Prostate gland (tissue), 2 donors: ENCODE data around the gene APAF1. TPM values are rescaled to one million over a fixed set of nuclear protein-coding genes. Genes with fewer than 3 reads are reported as not detected.

Source experiments
- DNase-seq: peaks from one replicate; pipeline ENCODE4 v3.0.0-alpha.2; 2019; ENCODE audit warnings: low spot score
- H3K27ac ChIP-seq, 2 donors: fragments of 200-600 bp; sonication (generic); 2 replicates each; pipeline ENCODE4 v1.5.1; 2017 to 2019
- H3K27me3 ChIP-seq: fragments of 200-600 bp; sonication (generic); replicated peaks from 2 replicates; pipeline ENCODE4 v1.5.1; 2019; ENCODE audit not compliant: insufficient read depth
- H3K36me3 ChIP-seq, 2 donors: fragments of 200-600 bp; sonication (generic); 1 replicate in 1 of 2; 2 replicates in 1 of 2; pipeline versions ENCODE4 v1.5.1 to v1.8.1; 2017 to 2019
- H3K4me1 ChIP-seq: fragments of 200-600 bp; sonication (generic); replicated peaks from 2 replicates; pipeline ENCODE4 v1.5.1; 2019
- H3K4me3 ChIP-seq, 2 donors: fragments of 200-600 bp; sonication (generic); 2 replicates each; pipeline ENCODE4 v1.5.1; 2017 to 2019
- H3K9me3 ChIP-seq: fragments of 200-600 bp; sonication (generic); 2 replicates; pipeline ENCODE4 v1.5.1; 2017
- POLR2A ChIP-seq: fragments of 450-650 bp; IDR thresholded peaks from one replicate; pipeline ENCODE4 v1.6.1; 2016; ENCODE audit warnings: antibody characterized with exemption, mild to moderate bottlenecking
- POLR2AphosphoS5 ChIP-seq: sonication (generic); formaldehyde crosslinking; IDR thresholded peaks from one replicate; pipeline ENCODE4 v1.6.1; 2017; ENCODE audit warnings: antibody characterized with exemption
- WGBS: methylation state at CpG from one replicate; pipeline ENCODE4 v1.1.5; 2018; 5-methylcytosine and 5-hydroxymethylcytosine counted together
- intact Hi-C: fragments of 100-400 bp; cut with DNase I; formaldehyde crosslinking; loops from one replicate; pipeline ENCODE4 v1.14.2; 2022
- small RNA-seq, 2 donors: library from RNA; depleted of rRNA; stranded (forward); fragments of <200 nt; gene quantifications; one replicate each; pipeline ENCODE3, GENCODE V24; 2016
- total RNA-seq, 2 donors: library from RNA; depleted of rRNA; stranded (reverse); fragments of >200 nt; gene quantifications; one replicate each; pipeline ENCODE4 v1.1.0, GENCODE V29; 2016
- TF ChIP-seq, protein P1 (sequence below), 4 experiments: fragments of 200-600 bp in 2 of 4; fragments of 450-650 bp in 2 of 4; sonication (generic) in 2 of 4; IDR thresholded peaks; 1 replicate in 3 of 4; 2 replicates in 1 of 4; pipeline ENCODE4 v1.5.1; 2016 to 2019; ENCODE audit warnings: antibody characterized with exemption in 4 of 4, mild to moderate bottlenecking in 2 of 4, moderate library complexity in 2 of 4

Gene APAF1
- total RNA-seq, 2 donors from 2014 or later, result 9.4 to 11.6 TPM

DNA sequence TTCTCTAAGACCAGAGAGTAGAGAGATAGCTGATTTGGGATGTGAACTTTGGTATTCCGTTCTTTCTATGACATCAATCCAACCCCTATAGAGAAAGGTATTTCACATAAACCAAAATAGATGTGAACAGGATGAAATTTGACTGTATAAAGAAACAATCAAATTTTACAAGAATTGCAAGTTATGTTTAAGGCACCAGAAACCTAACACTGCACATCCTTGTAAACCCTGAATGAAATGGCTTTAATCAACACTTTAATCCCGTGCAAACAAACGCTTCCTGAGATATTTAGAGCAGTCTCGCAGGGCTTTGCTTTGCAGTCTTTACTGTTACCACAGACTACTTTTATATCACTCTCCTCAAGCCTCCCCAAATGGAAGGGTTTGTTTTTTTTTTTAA, 125.1 kb downstream of the APAF1 start:
- no peaks in the 10 kb centered on the region for H3K4me1 ChIP-seq
- H3K36me3 ChIP-seq, result no peaks in the 10 kb centered on the region
- WGBS, result 37% methylated on average over 4 of the region's 4 CpGs
- H3K27me3 ChIP-seq, result no peaks in the 10 kb centered on the region
- TF ChIP-seq POLR2AphosphoS5 (no peak), POLR2A (no peak)
- TF ChIP-seq, protein P1, sequence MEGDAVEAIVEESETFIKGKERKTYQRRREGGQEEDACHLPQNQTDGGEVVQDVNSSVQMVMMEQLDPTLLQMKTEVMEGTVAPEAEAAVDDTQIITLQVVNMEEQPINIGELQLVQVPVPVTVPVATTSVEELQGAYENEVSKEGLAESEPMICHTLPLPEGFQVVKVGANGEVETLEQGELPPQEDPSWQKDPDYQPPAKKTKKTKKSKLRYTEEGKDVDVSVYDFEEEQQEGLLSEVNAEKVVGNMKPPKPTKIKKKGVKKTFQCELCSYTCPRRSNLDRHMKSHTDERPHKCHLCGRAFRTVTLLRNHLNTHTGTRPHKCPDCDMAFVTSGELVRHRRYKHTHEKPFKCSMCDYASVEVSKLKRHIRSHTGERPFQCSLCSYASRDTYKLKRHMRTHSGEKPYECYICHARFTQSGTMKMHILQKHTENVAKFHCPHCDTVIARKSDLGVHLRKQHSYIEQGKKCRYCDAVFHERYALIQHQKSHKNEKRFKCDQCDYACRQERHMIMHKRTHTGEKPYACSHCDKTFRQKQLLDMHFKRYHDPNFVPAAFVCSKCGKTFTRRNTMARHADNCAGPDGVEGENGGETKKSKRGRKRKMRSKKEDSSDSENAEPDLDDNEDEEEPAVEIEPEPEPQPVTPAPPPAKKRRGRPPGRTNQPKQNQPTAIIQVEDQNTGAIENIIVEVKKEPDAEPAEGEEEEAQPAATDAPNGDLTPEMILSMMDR (IDR thresholded peaks at IDR 0.05), result no peak
- intact Hi-C loops, result no loop called here
- no peak overlapping the region for H3K27ac ChIP-seq
- DNase-seq, result no peak
- no peak overlapping the region for H3K4me3 ChIP-seq
- no peaks in the 10 kb centered on the region for H3K9me3 ChIP-seq

DNA sequence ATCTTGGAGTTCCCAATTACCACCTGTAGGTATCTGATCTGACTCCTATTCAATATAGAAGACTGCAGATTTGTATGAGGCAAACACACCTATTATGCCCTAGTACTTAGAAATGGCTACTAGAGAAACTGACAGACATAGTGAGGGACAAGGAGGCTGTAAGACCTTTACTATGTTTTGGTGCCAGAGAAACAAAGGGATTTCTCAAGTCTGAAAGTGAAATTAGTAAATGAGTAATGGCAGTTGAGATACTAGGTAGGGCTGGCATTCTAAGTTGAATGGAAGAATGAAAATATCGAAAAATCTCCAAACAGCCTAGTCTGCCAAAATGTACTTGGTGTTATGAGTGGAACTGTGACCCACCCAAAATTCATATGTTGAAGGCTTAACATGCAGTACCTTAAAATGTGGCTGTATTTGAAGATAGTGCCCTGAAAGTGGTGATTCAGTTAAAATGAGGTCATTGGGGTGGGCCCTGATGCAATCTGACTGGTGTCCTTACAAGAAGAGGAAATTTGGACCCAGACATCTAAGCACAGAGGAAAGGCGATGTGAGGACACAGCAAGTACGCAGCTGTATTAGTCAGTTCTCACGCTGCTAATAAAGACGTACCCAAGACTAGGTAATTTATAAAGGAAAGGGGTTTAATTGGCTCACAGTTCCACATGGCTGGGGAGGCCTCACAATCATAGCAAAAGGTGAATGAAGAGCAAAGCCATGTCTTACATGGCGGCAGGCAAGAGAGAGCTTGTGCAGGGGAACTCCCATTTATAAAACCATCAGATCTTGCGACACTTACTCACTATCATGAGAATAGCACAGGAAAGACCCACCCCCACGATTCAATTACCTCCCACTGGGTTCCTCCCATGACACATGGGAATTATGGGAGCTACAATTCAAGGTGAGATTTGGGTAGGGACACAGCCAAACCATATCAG, 127.0 kb downstream of the APAF1 start:
- Histone ChIP-seq H3K36me3 (no peaks in the 10 kb centered on the region), H3K27me3 (no peaks in the 10 kb centered on the region), H3K4me3 (no peak overlapping the region), H3K4me1 (no peaks in the 10 kb centered on the region), H3K27ac (no peak overlapping the region), H3K9me3 (no peaks in the 10 kb centered on the region)
- intact Hi-C loops, result no loop called here
- TF ChIP-seq, protein P1 (IDR thresholded peaks at IDR 0.05), result no peak
- no peak for TF ChIP-seq POLR2AphosphoS5
- TF ChIP-seq POLR2A, result no peak
- 93% methylated on average over 8 of the region's 8 CpGs for WGBS
- no peak for DNase-seq

DNA sequence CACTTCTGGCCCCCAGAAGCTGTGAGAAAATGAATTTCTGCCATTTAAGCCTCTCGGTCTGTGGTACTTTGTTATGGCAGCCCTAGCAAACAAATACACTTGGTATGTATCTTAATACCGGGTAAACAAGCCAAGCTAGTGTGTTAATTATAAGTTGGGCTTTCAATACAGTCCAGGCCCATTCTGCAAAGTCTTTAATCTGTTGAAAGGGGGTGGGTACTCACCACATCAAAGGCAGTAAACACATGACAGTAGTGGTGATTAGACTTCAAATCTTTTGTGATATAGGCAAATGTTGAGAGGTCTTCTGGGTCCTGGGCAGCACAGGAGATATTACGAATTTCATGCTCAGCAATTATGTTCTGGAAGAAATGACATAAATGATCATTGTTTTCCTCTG, 127.7 kb downstream of the APAF1 start:
- no peak overlapping the region for H3K27ac ChIP-seq
- H3K36me3 ChIP-seq, result no peaks in the 10 kb centered on the region
- no peaks in the 10 kb centered on the region for H3K4me1 ChIP-seq
- intact Hi-C loops, result no loop called here
- WGBS, result 81% methylated on average over 3 of the region's 3 CpGs
- DNase-seq, result no peak
- H3K4me3 ChIP-seq, result no peak overlapping the region
- H3K9me3 ChIP-seq, result no peaks in the 10 kb centered on the region
- TF ChIP-seq, protein P1 (IDR thresholded peaks at IDR 0.05), result no peak
- TF ChIP-seq POLR2A, result no peak
- TF ChIP-seq POLR2AphosphoS5, result no peak
- H3K27me3 ChIP-seq, result no peaks in the 10 kb centered on the region

DNA sequence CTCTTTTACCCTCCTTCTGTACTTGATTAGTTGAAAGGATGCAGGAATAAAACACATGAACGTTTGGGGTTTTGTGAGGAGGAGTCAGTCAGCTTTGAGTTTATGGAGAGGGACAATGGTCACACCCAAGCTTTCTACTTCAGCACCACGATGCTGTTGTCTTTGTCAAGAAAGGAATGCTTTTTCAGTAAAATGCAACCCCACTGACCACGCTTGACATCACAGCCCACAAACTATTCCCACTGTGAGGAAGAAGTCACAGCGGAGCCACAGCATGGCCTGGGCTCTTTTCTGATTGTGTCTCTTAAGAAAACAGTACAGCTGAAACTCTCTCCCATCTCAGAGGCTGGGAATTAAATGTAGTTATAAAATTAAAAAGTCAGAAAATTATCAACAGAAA, 135.2 kb downstream of the APAF1 start:
- no peak for DNase-seq
- no peaks in the 10 kb centered on the region for H3K4me1 ChIP-seq
- H3K4me3 ChIP-seq, result no peak overlapping the region
- intact Hi-C loops, result no loop called here
- no peaks in the 10 kb centered on the region for H3K27me3 ChIP-seq
- 46% methylated on average over 4 of the region's 4 CpGs for WGBS
- H3K27ac ChIP-seq, result no peak overlapping the region
- no peaks in the 10 kb centered on the region for H3K36me3 ChIP-seq
- TF ChIP-seq, protein P1 (IDR thresholded peaks at IDR 0.05), result no peak
- no peak for TF ChIP-seq POLR2A
- TF ChIP-seq POLR2AphosphoS5, result no peak
- H3K9me3 ChIP-seq, result no peaks in the 10 kb centered on the region

DNA sequence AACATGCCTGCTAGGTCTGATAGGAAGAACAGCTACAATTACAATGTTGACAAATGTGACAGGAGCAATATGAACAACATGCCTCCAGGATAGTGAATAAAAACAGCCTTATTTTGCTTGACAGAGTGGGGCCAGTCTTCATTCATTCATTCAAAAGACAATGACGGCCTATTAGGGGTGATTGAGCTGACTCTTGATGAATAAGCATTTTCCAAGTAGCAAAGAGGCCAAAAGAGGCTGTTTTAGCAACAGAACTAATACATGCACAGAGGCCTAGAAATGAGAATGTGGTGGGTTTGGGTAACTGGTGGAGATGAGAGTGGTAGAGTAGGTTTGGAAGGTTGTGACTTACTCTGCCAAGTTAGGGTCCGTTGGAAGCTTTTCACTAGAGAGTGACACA, 138.3 kb downstream of the APAF1 start:
- no peak for DNase-seq
- intact Hi-C loops, result no loop called here
- H3K9me3 ChIP-seq, result no peaks in the 10 kb centered on the region
- H3K4me3 ChIP-seq, result no peak overlapping the region
- no peak for TF ChIP-seq POLR2AphosphoS5
- H3K27me3 ChIP-seq, result no peaks in the 10 kb centered on the region
- H3K36me3 ChIP-seq, result no peaks in the 10 kb centered on the region
- 81% methylated on average over 2 of the region's 2 CpGs for WGBS
- H3K4me1 ChIP-seq, result no peaks in the 10 kb centered on the region
- H3K27ac ChIP-seq, result no peak overlapping the region

Small RNA genes within 50 kb of the gene (small RNA-seq; reads per million reads assigned to genes)
- 2.1 to 6.1 reads per million in 2 donors for gene SNORA53

Other genes starting within 250 kb of the APAF1 start
- gene TMPO, start 129.7 kb upstream of the APAF1 start, total RNA-seq, result 10 to 100 TPM; 47.7 to 79.6 TPM
- gene SLC25A3, start 51.6 kb upstream of the APAF1 start, total RNA-seq, result 100 to 1,000 TPM; 376 to 489 TPM
- gene IKBIP, start 502 bp upstream of the APAF1 start, total RNA-seq, result 1 to 10 TPM; 6.0 to 6.5 TPM